HG03108 (cell line): ENCODE data around the gene CNDP1.

Source experiments
- ATAC-seq: cut with Tn5 transposase; IDR thresholded peaks from one replicate; pipeline ENCODE4 v1.9.1; 2021; ENCODE audit warnings: moderate library complexity; ENCODE audit not compliant: unreplicated experiment

The CNDP1 gene

GRCh38 chr18:74506448-74507084 is 27.7 kb upstream of the CNDP1 start:
- no peak for ATAC-seq

GRCh38 chr18:74507097-74507881 is 27.0 kb upstream of the CNDP1 start:
- ATAC-seq: no peak

GRCh38 chr18:74507927-74508326 is 26.4 kb upstream of the CNDP1 start:
- no peak for ATAC-seq

- ATAC-seq: no peak
These were observed 25.9 kb upstream of the CNDP1 start for GRCh38 chr18:74508366-74508765.

- ATAC-seq: no peak
These were observed 25.5 kb upstream of the CNDP1 start for GRCh38 chr18:74508821-74509225.

GRCh38 chr18:74509856-74510769 is 24.2 kb upstream of the CNDP1 start:
- no peak for ATAC-seq

GRCh38 chr18:74510770-74511095 is 23.6 kb upstream of the CNDP1 start:
- ATAC-seq: no peak

- no peak for ATAC-seq
These were observed 22.5 kb upstream of the CNDP1 start for GRCh38 chr18:74511823-74512222.

GRCh38 chr18:74512321-74513053 is 21.8 kb upstream of the CNDP1 start:
- no peak for ATAC-seq

- ATAC-seq: no peak
These were observed 21.0 kb upstream of the CNDP1 start for GRCh38 chr18:74513149-74513882.

GRCh38 chr18:74513883-74514205 is 20.5 kb upstream of the CNDP1 start:
- ATAC-seq: no peak

GRCh38 chr18:74514860-74515495 is 19.3 kb upstream of the CNDP1 start:
- no peak for ATAC-seq

- ATAC-seq: no peak
These were observed 18.6 kb upstream of the CNDP1 start for GRCh38 chr18:74515620-74516231.

GRCh38 chr18:74516271-74517235 is 17.7 kb upstream of the CNDP1 start:
- ATAC-seq: no peak

- no peak for ATAC-seq
These were observed 17.1 kb upstream of the CNDP1 start for GRCh38 chr18:74517236-74517630.

- ATAC-seq: no peak
These were observed 15.6 kb upstream of the CNDP1 start for GRCh38 chr18:74518456-74519295.

GRCh38 chr18:74519320-74520095 is 14.8 kb upstream of the CNDP1 start:
- ATAC-seq: no peak
